Measurements from ENCODE around the gene SREBF1. TPM values are rescaled to one million over a fixed set of nuclear protein-coding genes. Genes with fewer than 3 reads are reported as not detected.

Gene SREBF1
- total RNA-seq, 1 donor from 2014 or later: 15.2 TPM

GRCh38 chr17:17774009-17774881 lies 62.5 kb downstream of the SREBF1 start:
- intact Hi-C loops (cut with micrococcal nuclease): no loop called here
- ATAC-seq: peak; percentile 32
- peak; percentile 67 for DNase-seq

- no peak for ATAC-seq
- no peak for DNase-seq
- intact Hi-C loops (cut with micrococcal nuclease): no loop called here
These were observed 64.6 kb downstream of the SREBF1 start for GRCh38 chr17:17772231-17772630.

GRCh38 chr17:17771498-17772201 lies 65.1 kb downstream of the SREBF1 start:
- ATAC-seq: no peak
- intact Hi-C loops (cut with micrococcal nuclease): no loop called here

GRCh38 chr17:17770632-17771044 lies 66.1 kb downstream of the SREBF1 start:
- ATAC-seq: peak; percentile 62
- intact Hi-C loops (cut with micrococcal nuclease): no loop called here

More at GRCh38 chr17:17771498-17772201, 65.1 kb downstream of the SREBF1 start:
- no peak for DNase-seq

GRCh38 chr17:17769869-17770631 lies 66.7 kb downstream of the SREBF1 start:
- no peak for DNase-seq
- peak; percentile 3 for ATAC-seq
- intact Hi-C loops (cut with micrococcal nuclease): no loop called here

More at GRCh38 chr17:17770632-17771044, 66.1 kb downstream of the SREBF1 start:
- DNase-seq: no peak

- DNase-seq (peak; percentile 60), ATAC-seq (peak; percentile 70)
- intact Hi-C loops (cut with micrococcal nuclease): no loop called here
These were observed 68.2 kb downstream of the SREBF1 start for GRCh38 chr17:17768424-17769088.

GRCh38 chr17:17767887-17768418 lies 68.8 kb downstream of the SREBF1 start:
- intact Hi-C loops (cut with micrococcal nuclease): no loop called here

GRCh38 chr17:17767154-17767869 lies 69.5 kb downstream of the SREBF1 start:
- ATAC-seq (no peak), DNase-seq (no peak)
- intact Hi-C loops (cut with micrococcal nuclease): no loop called here

More at GRCh38 chr17:17767887-17768418, 68.8 kb downstream of the SREBF1 start:
- ATAC-seq: no peak
- DNase-seq: no peak

GRCh38 chr17:17766744-17767120 lies 70.1 kb downstream of the SREBF1 start:
- ATAC-seq (no peak), DNase-seq (no peak)
- intact Hi-C loops (cut with micrococcal nuclease): no loop called here

GRCh38 chr17:17766077-17766743 lies 70.6 kb downstream of the SREBF1 start:
- no peak for ATAC-seq
- intact Hi-C loops (cut with micrococcal nuclease): no loop called here
- no peak for DNase-seq

- DNase-seq (no peak), ATAC-seq (no peak)
- intact Hi-C loops (cut with micrococcal nuclease): no loop called here
These were observed 71.3 kb downstream of the SREBF1 start for GRCh38 chr17:17765359-17766076.

GRCh38 chr17:17763734-17764133 lies 73.1 kb downstream of the SREBF1 start:
- ATAC-seq (no peak), DNase-seq (no peak)

GRCh38 chr17:17763136-17763535 lies 73.7 kb downstream of the SREBF1 start:
- ATAC-seq (no peak), DNase-seq (no peak)

More at GRCh38 chr17:17763734-17764133, 73.1 kb downstream of the SREBF1 start:
- intact Hi-C loops (cut with micrococcal nuclease): no loop called here

GRCh38 chr17:17762744-17763105 lies 74.1 kb downstream of the SREBF1 start:
- intact Hi-C loops (cut with micrococcal nuclease): no loop called here
- no peak for ATAC-seq
- no peak for DNase-seq

More at GRCh38 chr17:17763136-17763535, 73.7 kb downstream of the SREBF1 start:
- intact Hi-C loops (cut with micrococcal nuclease): no loop called here

Measured in left ventricle myocardium superior (tissue), 1 donor.